Activated naive CD4-positive, alpha-beta T cell treated with anti-CD3 and anti-CD28 coated beads for 36 hours (primary cell): ENCODE data around the gene EXOC3L4. TPM values are rescaled to one million over a fixed set of nuclear protein-coding genes. Genes with fewer than 3 reads are reported as not detected.
A peak's percentile ranks its signal among the peaks of the same experiment; 100 is the strongest.

Source experiments
- CTCF ChIA-PET: fragments of 350-600 bp; sonication (Branson Sonifier 250); formaldehyde crosslinking; loops from one replicate; lab custom pipeline; 2021; ENCODE audit warnings: antibody characterized with exemption; lab: Charles Lee
- DNase-seq: peaks from one replicate; pipeline ENCODE4 v3.0.0-alpha.2; 2020
- H3K27ac Mint-ChIP-seq: one replicate; pipeline ENCODE4 v1.8.0; 2021; ENCODE audit warnings: mild to moderate bottlenecking, mixed read lengths
- H3K27me3 Mint-ChIP-seq: one replicate; pipeline ENCODE4 v1.8.0; 2021; ENCODE audit warnings: low read depth, mixed read lengths
- H3K36me3 Mint-ChIP-seq: one replicate; pipeline ENCODE4 v1.8.0; 2021; ENCODE audit warnings: low read depth, mixed read lengths
- H3K4me1 Mint-ChIP-seq: one replicate; pipeline ENCODE4 v1.8.0; 2021; ENCODE audit warnings: low read depth, mixed read lengths
- H3K4me3 Mint-ChIP-seq: one replicate; pipeline ENCODE4 v1.8.0; 2021; ENCODE audit warnings: mild to moderate bottlenecking, moderate library complexity, mixed read lengths
- H3K9me3 Mint-ChIP-seq: one replicate; pipeline ENCODE4 v1.8.0; 2021; ENCODE audit warnings: mixed read lengths
- intact Hi-C: fragments of 100-400 bp; cut with micrococcal nuclease; formaldehyde crosslinking; loops from one replicate; pipeline ENCODE4 v1.15.1; 2023
- total RNA-seq, 2 experiments: library from RNA; stranded (reverse); gene quantifications; one replicate each; pipeline ENCODE4 v1.2.3, GENCODE V29; 2021

The EXOC3L4 gene
- total RNA-seq, 2 experiments from 2014 or later, result not detected

- Mint-ChIP-seq H3K4me3 (no peak overlapping the region), H3K36me3 (no peaks in the 10 kb centered on the region), H3K27me3 (no peaks in the 10 kb centered on the region), H3K27ac (no peak overlapping the region), H3K4me1 (no peaks in the 10 kb centered on the region), H3K9me3 (no peaks in the 10 kb centered on the region)
- CTCF ChIA-PET, result interaction anchor here (2.2 kb wide), 1 partner anchor 31 kb away, joined by 11 read pairs; no protein-coding TSS in a partner anchor
- DNase-seq, result no peak
- intact Hi-C loops, result no loop called here
Observed at GRCh38 chr14:103073367-103073875, 21.1 kb upstream of the EXOC3L4 start.

- Mint-ChIP-seq H3K36me3 (no peaks in the 10 kb centered on the region), H3K4me3 (no peak overlapping the region), H3K27ac (no peak overlapping the region), H3K27me3 (no peaks in the 10 kb centered on the region), H3K4me1 (no peaks in the 10 kb centered on the region), H3K9me3 (no peaks in the 10 kb centered on the region)
- intact Hi-C loops, result loop anchor here (2.0 kb wide), 2 partner anchors 15 to 111 kb away; no protein-coding TSS in a partner anchor
- no peak for DNase-seq
- CTCF ChIA-PET, result interaction anchor here (1.0 to 2.2 kb wide), 7 partner anchors 9 to 218 kb away, joined by 3 to 11 read pairs (median 5); no protein-coding TSS in a partner anchor
Observed at GRCh38 chr14:103073876-103074728, 20.4 kb upstream of the EXOC3L4 start.

- CTCF ChIA-PET, result interaction anchor here (0.7 to 2.2 kb wide), 11 partner anchors 10 to 380 kb away, joined by 3 to 11 read pairs (median 5); no protein-coding TSS in a partner anchor
- Mint-ChIP-seq H3K4me1 (no peaks in the 10 kb centered on the region), H3K36me3 (no peaks in the 10 kb centered on the region), H3K4me3 (no peak overlapping the region), H3K9me3 (no peaks in the 10 kb centered on the region), H3K27me3 (no peaks in the 10 kb centered on the region), H3K27ac (no peak overlapping the region)
- no peak for DNase-seq
- intact Hi-C loops, result loop anchor here (1.0 to 5.0 kb wide), 8 partner anchors 16 to 472 kb away; partner anchors contain the start of genes MARK3 and TRAF3
Observed at GRCh38 chr14:103074729-103075367, 19.7 kb upstream of the EXOC3L4 start.

- intact Hi-C loops, result loop anchor here (1.0 to 5.0 kb wide), 6 partner anchors 62 to 469 kb away; partner anchors contain the start of genes MARK3 and TRAF3
- H3K27me3 Mint-ChIP-seq, result no peaks in the 10 kb centered on the region
- peak; percentile 85 for DNase-seq
- H3K27ac Mint-ChIP-seq, result no peak overlapping the region
- no peaks in the 10 kb centered on the region for H3K36me3 Mint-ChIP-seq
- CTCF ChIA-PET, result interaction anchor here (0.6 to 1.9 kb wide), 7 partner anchors 10 to 250 kb away, joined by 3 to 10 read pairs (median 4); no protein-coding TSS in a partner anchor
- no peaks in the 10 kb centered on the region for H3K4me1 Mint-ChIP-seq
- no peak overlapping the region for H3K4me3 Mint-ChIP-seq
- H3K9me3 Mint-ChIP-seq, result no peaks in the 10 kb centered on the region
Observed at GRCh38 chr14:103078420-103078749, 16.1 kb upstream of the EXOC3L4 start.

GRCh38 chr14:103078860-103079587 lies 15.5 kb upstream of the EXOC3L4 start:
- intact Hi-C loops, result loop anchor here (1.0 to 5.0 kb wide), 6 partner anchors 62 to 468 kb away; partner anchors contain the start of genes MARK3 and TRAF3
- no peaks in the 10 kb centered on the region for H3K9me3 Mint-ChIP-seq
- no peaks in the 10 kb centered on the region for H3K27me3 Mint-ChIP-seq
- no peak for DNase-seq
- no peak overlapping the region for H3K27ac Mint-ChIP-seq
- H3K4me1 Mint-ChIP-seq, result no peaks in the 10 kb centered on the region
- CTCF ChIA-PET, result interaction anchor here (0.6 to 1.9 kb wide), 7 partner anchors 11 to 249 kb away, joined by 3 to 10 read pairs (median 4); no protein-coding TSS in a partner anchor
- no peaks in the 10 kb centered on the region for H3K36me3 Mint-ChIP-seq
- no peak overlapping the region for H3K4me3 Mint-ChIP-seq

GRCh38 chr14:103081951-103082350 lies 12.6 kb upstream of the EXOC3L4 start:
- Mint-ChIP-seq H3K4me3 (no peak overlapping the region), H3K36me3 (no peaks in the 10 kb centered on the region), H3K4me1 (no peaks in the 10 kb centered on the region), H3K9me3 (no peaks in the 10 kb centered on the region), H3K27me3 (peaks cover 7% of the 10 kb centered on the region), H3K27ac (no peak overlapping the region)
- no peak for DNase-seq
- intact Hi-C loops, result no loop called here
- CTCF ChIA-PET, result interaction anchor here (0.5 kb wide), 1 partner anchor 209 kb away, joined by 5 read pairs; no protein-coding TSS in a partner anchor

- Mint-ChIP-seq H3K4me1 (no peaks in the 10 kb centered on the region), H3K27ac (no peak within 1 kb of the TSS), H3K36me3 (no peaks in the 10 kb centered on the region), H3K9me3 (no peaks in the 10 kb centered on the region), H3K27me3 (peaks cover 7% of the 10 kb centered on the region), H3K4me3 (no peak within 1 kb of the TSS)
- no peak for DNase-seq
- intact Hi-C loops, result no loop called here
- CTCF ChIA-PET, result interaction anchor here (4.2 kb wide), 1 partner anchor 21 kb away, joined by 15 read pairs; no protein-coding TSS in a partner anchor
Observed at GRCh38 chr14:103084021-103084919, 10.3 kb upstream of the EXOC3L4 start, which contains the start of gene LBHD2. Gene LBHD2 (plus strand): TSS chr14:103084210. CDS start chr14:103086013, 1,803 bp downstream.

- CTCF ChIA-PET, result interaction anchor here (4.2 kb wide), 1 partner anchor 20 kb away, joined by 15 read pairs; no protein-coding TSS in a partner anchor
- H3K27me3 Mint-ChIP-seq, result peaks cover 7% of the 10 kb centered on the region
- no peaks in the 10 kb centered on the region for H3K36me3 Mint-ChIP-seq
- intact Hi-C loops, result no loop called here
- no peak overlapping the region for H3K27ac Mint-ChIP-seq
- H3K4me1 Mint-ChIP-seq, result no peaks in the 10 kb centered on the region
- no peaks in the 10 kb centered on the region for H3K9me3 Mint-ChIP-seq
- no peak for DNase-seq
- no peak overlapping the region for H3K4me3 Mint-ChIP-seq
Observed at GRCh38 chr14:103085106-103086091, 9.1 kb upstream of the EXOC3L4 start.

GRCh38 chr14:103086771-103087342 lies 7.7 kb upstream of the EXOC3L4 start:
- peaks cover 3% of the 10 kb centered on the region for H3K4me1 Mint-ChIP-seq
- H3K27ac Mint-ChIP-seq, result no peak overlapping the region
- CTCF ChIA-PET, result interaction anchor here (0.6 to 4.2 kb wide), 2 partner anchors 18 to 33 kb away, joined by 3 to 15 read pairs; no protein-coding TSS in a partner anchor
- H3K4me3 Mint-ChIP-seq, result no peak overlapping the region
- no peak for DNase-seq
- no peaks in the 10 kb centered on the region for H3K9me3 Mint-ChIP-seq
- peaks cover 7% of the 10 kb centered on the region for H3K27me3 Mint-ChIP-seq
- no peaks in the 10 kb centered on the region for H3K36me3 Mint-ChIP-seq
- intact Hi-C loops, result no loop called here
